HEK293T (cell line): Measurements from ENCODE around the gene CFAP410.
"Not testable (repeated sequence)": the region's sequence is repeated elsewhere in the genome, so short reads cannot be mapped to it uniquely, and the experiment has no call there.

Experiments
- BHLHE40 ChIP-seq: fragments of 450-650 bp; IDR thresholded peaks from 2 replicates; pipeline ENCODE4 v1.6.1; 2016; ENCODE audit warnings: mild to moderate bottlenecking, moderate library complexity, borderline replicate concordance
- CTBP1 ChIP-seq: fragments of 450-650 bp; IDR thresholded peaks from 2 replicates; pipeline ENCODE4 v1.6.1; 2016; ENCODE audit warnings: borderline replicate concordance
- ELF4 ChIP-seq: fragments of 450-650 bp; IDR thresholded peaks from 2 replicates; pipeline ENCODE4 v1.6.1; 2017; ENCODE audit warnings: antibody characterized with exemption
- FOXA1 ChIP-seq: fragments of 450-650 bp; IDR thresholded peaks from 2 replicates; pipeline ENCODE4 v1.6.1; 2016; ENCODE audit warnings: mild to moderate bottlenecking
- FOXK2 ChIP-seq: fragments of 450-650 bp; IDR thresholded peaks from 2 replicates; pipeline ENCODE4 v1.6.1; 2016; ENCODE audit warnings: mild to moderate bottlenecking
- FOXM1 ChIP-seq: fragments of 450-650 bp; IDR thresholded peaks from 2 replicates; pipeline ENCODE4 v1.6.1; 2017; ENCODE audit warnings: mild to moderate bottlenecking, borderline replicate concordance
- HDGF ChIP-seq: fragments of 450-650 bp; IDR thresholded peaks from 2 replicates; pipeline ENCODE4 v1.6.1; 2017; ENCODE audit warnings: antibody characterized with exemption, borderline replicate concordance
- L3MBTL2 ChIP-seq: fragments of 450-650 bp; conservative IDR thresholded peaks from 2 replicates; pipeline ENCODE4 v1.6.1; 2016; ENCODE audit warnings: mild to moderate bottlenecking
- LEF1 ChIP-seq: fragments of 450-650 bp; IDR thresholded peaks from 2 replicates; pipeline ENCODE4 v1.6.1; 2017; ENCODE audit warnings: mild to moderate bottlenecking, borderline replicate concordance
- NFRKB ChIP-seq: fragments of 450-650 bp; IDR thresholded peaks from 2 replicates; pipeline ENCODE4 v1.6.1; 2016; ENCODE audit warnings: mild to moderate bottlenecking, moderate library complexity
- SP1 ChIP-seq: fragments of 450-650 bp; IDR thresholded peaks from 2 replicates; pipeline ENCODE4 v1.6.1; 2017
- SUZ12 ChIP-seq: fragments of 450-650 bp; IDR thresholded peaks from 2 replicates; pipeline ENCODE4 v1.6.1; 2016; ENCODE audit warnings: mild to moderate bottlenecking
- TARDBP ChIP-seq: fragments of 450-650 bp; IDR thresholded peaks from 2 replicates; pipeline ENCODE4 v1.6.1; 2016
- TF ChIP-seq, protein P1 (sequence below): fragments of 450-650 bp; IDR thresholded peaks from 2 replicates; pipeline ENCODE4 v1.6.1; 2016

DNA sequence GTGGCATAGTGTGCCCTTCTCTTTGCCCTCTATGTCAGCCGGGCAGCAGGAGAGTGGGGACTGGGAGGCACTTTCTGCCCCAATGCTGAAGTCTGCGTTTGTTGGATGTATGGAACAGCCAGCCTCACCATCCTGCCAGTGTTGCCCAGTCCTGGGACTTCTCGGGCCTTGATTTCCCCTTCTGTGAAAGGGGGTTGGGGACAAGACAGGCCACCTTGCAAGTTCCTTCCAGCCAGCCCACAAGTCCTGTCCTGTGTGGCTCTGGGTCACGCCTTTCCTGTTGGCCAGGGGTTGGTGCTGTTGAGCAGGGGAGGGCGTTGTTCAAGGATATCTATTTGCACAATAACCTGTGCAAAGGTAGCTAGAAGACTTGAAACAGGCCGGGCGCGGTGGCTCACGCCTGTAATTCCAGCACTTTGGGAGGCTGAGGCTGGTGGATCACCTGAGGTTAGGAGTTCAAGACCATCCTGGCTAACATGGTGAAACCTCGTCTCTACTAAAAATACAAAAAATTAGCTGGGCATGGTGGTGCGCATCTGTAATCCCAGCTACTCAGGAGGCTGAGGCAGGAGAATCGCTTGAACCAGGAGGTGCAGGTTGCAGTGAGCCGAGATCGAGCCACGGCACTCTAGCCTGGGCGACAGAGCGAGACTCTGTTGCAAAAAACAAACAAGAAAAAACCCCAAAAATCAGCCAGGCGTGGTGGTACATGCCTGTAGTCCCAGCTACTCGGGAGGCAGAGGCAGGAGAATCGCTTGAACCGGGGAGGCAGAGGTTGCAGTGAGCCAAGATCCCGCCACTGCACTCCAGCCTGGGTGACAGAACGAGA lies 36.4 kb downstream of the CFAP410 start:
- not testable (repeated sequence) for TF ChIP-seq BHLHE40, FOXM1, TARDBP, SUZ12, HDGF, SP1, FOXK2, NFRKB, CTBP1, FOXA1, ELF4, L3MBTL2, LEF1
- TF ChIP-seq, protein P1, sequence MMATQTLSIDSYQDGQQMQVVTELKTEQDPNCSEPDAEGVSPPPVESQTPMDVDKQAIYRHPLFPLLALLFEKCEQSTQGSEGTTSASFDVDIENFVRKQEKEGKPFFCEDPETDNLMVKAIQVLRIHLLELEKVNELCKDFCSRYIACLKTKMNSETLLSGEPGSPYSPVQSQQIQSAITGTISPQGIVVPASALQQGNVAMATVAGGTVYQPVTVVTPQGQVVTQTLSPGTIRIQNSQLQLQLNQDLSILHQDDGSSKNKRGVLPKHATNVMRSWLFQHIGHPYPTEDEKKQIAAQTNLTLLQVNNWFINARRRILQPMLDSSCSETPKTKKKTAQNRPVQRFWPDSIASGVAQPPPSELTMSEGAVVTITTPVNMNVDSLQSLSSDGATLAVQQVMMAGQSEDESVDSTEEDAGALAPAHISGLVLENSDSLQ: not testable (repeated sequence)
